Measurements from ENCODE around the gene RPL38.

The RPL38 gene

DNA sequence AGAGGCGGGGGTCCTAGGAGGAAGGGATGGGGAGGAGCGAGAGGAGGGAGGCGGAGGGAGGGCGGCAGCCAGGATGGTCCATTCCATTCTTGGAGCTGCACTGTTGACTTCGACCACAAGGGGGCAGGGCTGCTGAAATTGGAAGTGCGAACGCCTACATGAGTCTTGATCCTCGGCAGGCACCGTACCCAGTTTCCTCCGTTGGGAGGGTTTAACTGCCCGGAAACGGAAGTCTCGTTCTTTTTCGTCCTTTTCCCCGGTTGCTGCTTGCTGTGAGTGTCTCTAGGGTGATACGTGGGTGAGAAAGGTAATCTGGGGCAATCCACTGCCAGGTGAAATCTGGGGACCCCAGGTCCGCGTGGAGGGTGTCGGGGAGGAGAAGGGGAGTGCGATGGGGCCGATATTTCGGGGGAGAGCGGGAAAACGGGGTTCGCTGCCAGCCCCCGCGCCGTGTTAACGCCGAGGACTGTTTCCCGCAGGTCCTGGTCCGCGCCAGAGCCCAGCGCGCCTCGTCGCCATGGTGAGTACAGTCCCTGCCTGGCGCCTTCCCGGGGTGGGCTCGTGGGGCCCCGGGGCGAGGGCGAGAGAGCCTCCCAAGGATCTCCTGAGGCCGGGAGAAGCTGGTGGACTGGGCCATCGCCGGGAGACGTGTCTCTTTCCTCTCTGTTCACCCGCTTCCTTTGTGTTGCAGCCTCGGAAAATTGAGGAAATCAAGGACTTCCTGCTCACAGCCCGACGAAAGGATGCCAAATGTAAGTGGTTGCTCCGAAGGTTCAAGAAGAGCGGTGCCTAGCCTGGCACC is at the start of gene RPL38:
Gene RPL38, plus strand, starts transcription at position 240 of the 802 bp plus-strand sequence. Its CDS starts 278 bp downstream, at position 518.
- peak within 1 kb of the TSS; percentile 99 for H3K4me3 ChIP-seq (ENCODE audit: low read length)
- peak; percentile 92 for DNase-seq (ENCODE audit: low read depth)
- peak; percentile 97 for TF ChIP-seq CTCF (conservative IDR thresholded peaks at IDR 0.05; ENCODE audit: low read depth, low read length)

DNA sequence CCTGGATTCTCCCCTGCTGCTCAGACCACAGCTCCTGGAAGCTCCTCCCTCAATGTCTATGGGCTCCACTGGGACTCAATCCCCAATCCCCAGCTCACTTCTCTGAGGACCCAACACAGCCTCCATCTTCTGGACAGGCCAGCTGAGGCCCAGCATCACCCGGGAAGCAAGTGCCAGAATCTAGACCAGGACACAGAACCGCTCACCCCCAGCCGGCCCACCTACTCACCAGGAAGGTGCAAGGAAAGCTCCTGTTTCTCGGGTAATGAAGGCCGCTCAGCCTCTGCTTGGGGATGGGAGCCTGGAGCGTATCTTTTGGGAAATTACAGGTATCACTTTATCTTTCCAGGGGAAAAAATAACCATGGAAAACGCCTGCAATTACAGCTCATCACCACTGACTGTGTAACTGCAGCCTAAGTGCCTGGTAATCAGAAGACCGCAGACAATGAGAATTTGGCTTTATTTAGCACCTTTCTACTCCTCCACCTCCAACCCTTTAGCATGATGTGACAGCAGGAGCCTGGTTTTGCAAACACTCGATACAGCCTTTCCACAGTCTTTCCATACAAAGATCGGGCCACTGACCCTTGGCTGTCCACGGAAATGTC is 49.6 kb upstream of the RPL38 start:
- DNase-seq (ENCODE audit: low read depth): no peak
- no peak overlapping the region for H3K4me3 ChIP-seq (ENCODE audit: low read length)
- TF ChIP-seq CTCF (conservative IDR thresholded peaks at IDR 0.05; ENCODE audit: low read depth, low read length): no peak

- no peak for TF ChIP-seq CTCF (conservative IDR thresholded peaks at IDR 0.05; ENCODE audit: low read depth, low read length)
- no peak for DNase-seq (ENCODE audit: low read depth)
- no peak overlapping the region for H3K4me3 ChIP-seq (ENCODE audit: low read length)
Measured at GRCh38 chr17:74156878-74157277, 46.6 kb upstream of the RPL38 start.

GRCh38 chr17:74157366-74157765 is 46.1 kb upstream of the RPL38 start:
- H3K4me3 ChIP-seq (ENCODE audit: low read length): no peak overlapping the region

GRCh38 chr17:74158761-74159160 is 44.7 kb upstream of the RPL38 start:
- no peak for DNase-seq (ENCODE audit: low read depth)
- H3K4me3 ChIP-seq (ENCODE audit: low read length): no peak overlapping the region
- no peak for TF ChIP-seq CTCF (conservative IDR thresholded peaks at IDR 0.05; ENCODE audit: low read depth, low read length)

More at GRCh38 chr17:74157366-74157765, 46.1 kb upstream of the RPL38 start:
- no peak for DNase-seq (ENCODE audit: low read depth)
- no peak for TF ChIP-seq CTCF (conservative IDR thresholded peaks at IDR 0.05; ENCODE audit: low read depth, low read length)

GRCh38 chr17:74159226-74159840 is 44.1 kb upstream of the RPL38 start:
- TF ChIP-seq CTCF (conservative IDR thresholded peaks at IDR 0.05; ENCODE audit: low read depth, low read length): no peak
- H3K4me3 ChIP-seq (ENCODE audit: low read length): no peak overlapping the region
- no peak for DNase-seq (ENCODE audit: low read depth)
